ENCODE measurements around the gene COL27A1. TPM values are rescaled to one million over a fixed set of nuclear protein-coding genes. Genes with fewer than 3 reads are reported as not detected.
A peak's percentile ranks its signal among the peaks of the same experiment; 100 is the strongest.

The COL27A1 gene
- total and polyA plus RNA-seq, 4 donors = 10.9 to 25.6 (median 17.4) TPM

- Histone ChIP-seq H3K9ac (ENCODE audit: insufficient read depth in 1 of 2, low read length in 2 of 2) (no peak overlapping the region), H3K27me3 (ENCODE audit: control insufficient read depth in 3 of 3, insufficient read depth in 3 of 3, low read length in 2 of 3) (no peaks in the 10 kb centered on the region), H3K4me3 (no peak overlapping the region), H3K27ac (ENCODE audit: low read depth in 1 of 2, low read length in 1 of 2) (peak overlapping the region in 1 of 2 donors; percentile 55), H3K4me1 (ENCODE audit: control insufficient read depth in 5 of 5, insufficient read depth in 5 of 5, low read length in 5 of 5) (peaks cover 0 to 6% (median 4%) of the 10 kb centered on the region in 5 donors), H3K36me3 (ENCODE audit: control insufficient read depth in 4 of 4, insufficient read depth in 4 of 4, low read length in 4 of 4) (peaks cover 0 to 63% (median 46%) of the 10 kb centered on the region in 4 donors), H3K9me3 (ENCODE audit: control insufficient read depth in 4 of 4, insufficient read depth in 3 of 4, low read length in 3 of 4) (no peaks in the 10 kb centered on the region)
- DNase-seq (no peak), ATAC-seq (ENCODE audit: insufficient read depth, low FRiP score) (no peak)
- 87 to 93% methylated on average over 12 of the region's 12 CpGs for WGBS, 2 donors
- TF ChIP-seq CTCF (IDR thresholded peaks at IDR 0.05; ENCODE audit: control extremely low read depth, extremely low read depth) = no peak
Measured at GRCh38 chr9:114348261-114348905, 193.0 kb downstream of the COL27A1 start.

GRCh38 chr9:114348906-114349482 lies 193.7 kb downstream of the COL27A1 start:
- no peak for TF ChIP-seq CTCF (IDR thresholded peaks at IDR 0.05; ENCODE audit: control extremely low read depth, extremely low read depth)
- no peaks in the 10 kb centered on the region for H3K9me3 ChIP-seq (ENCODE audit: control insufficient read depth in 4 of 4, insufficient read depth in 3 of 4, low read length in 3 of 4)
- no peak overlapping the region for H3K9ac ChIP-seq (ENCODE audit: insufficient read depth in 1 of 2, low read length in 2 of 2)
- peaks cover 0 to 59% (median 45%) of the 10 kb centered on the region in 4 donors for H3K36me3 ChIP-seq (ENCODE audit: control insufficient read depth in 4 of 4, insufficient read depth in 4 of 4, low read length in 4 of 4)
- no peak overlapping the region for H3K4me3 ChIP-seq
- H3K27ac ChIP-seq (ENCODE audit: low read depth in 1 of 2, low read length in 1 of 2) = peak overlapping the region in 1 of 2 donors; percentile 76
- ATAC-seq (ENCODE audit: insufficient read depth, low FRiP score) (peak; percentile 92), DNase-seq (peak; percentile 23 to 59 (median 42))
- 28 to 36% methylated on average over 8 to 9 of the region's 9 CpGs for WGBS, 2 donors
- H3K4me1 ChIP-seq (ENCODE audit: control insufficient read depth in 5 of 5, insufficient read depth in 5 of 5, low read length in 5 of 5) = peaks cover 0 to 6% (median 4%) of the 10 kb centered on the region in 5 donors
- H3K27me3 ChIP-seq (ENCODE audit: control insufficient read depth in 3 of 3, insufficient read depth in 3 of 3, low read length in 2 of 3) = no peaks in the 10 kb centered on the region

- no peak for TF ChIP-seq CTCF (IDR thresholded peaks at IDR 0.05; ENCODE audit: control extremely low read depth, extremely low read depth)
- H3K27me3 ChIP-seq (ENCODE audit: control insufficient read depth in 3 of 3, insufficient read depth in 3 of 3, low read length in 2 of 3) = no peaks in the 10 kb centered on the region
- ATAC-seq (ENCODE audit: insufficient read depth, low FRiP score) = no peak
- peaks cover 0 to 52% (median 41%) of the 10 kb centered on the region in 4 donors for H3K36me3 ChIP-seq (ENCODE audit: control insufficient read depth in 4 of 4, insufficient read depth in 4 of 4, low read length in 4 of 4)
- DNase-seq = no peak
- peaks cover 0 to 6% (median 4%) of the 10 kb centered on the region in 5 donors for H3K4me1 ChIP-seq (ENCODE audit: control insufficient read depth in 5 of 5, insufficient read depth in 5 of 5, low read length in 5 of 5)
- 81 to 84% methylated on average over 10 of the region's 10 CpGs for WGBS, 2 donors
- H3K4me3 ChIP-seq = no peak overlapping the region
- H3K9ac ChIP-seq (ENCODE audit: insufficient read depth in 1 of 2, low read length in 2 of 2) = no peak overlapping the region
- H3K9me3 ChIP-seq (ENCODE audit: control insufficient read depth in 4 of 4, insufficient read depth in 3 of 4, low read length in 3 of 4) = no peaks in the 10 kb centered on the region
- peak overlapping the region in 1 of 2 donors; percentile 76 for H3K27ac ChIP-seq (ENCODE audit: low read depth in 1 of 2, low read length in 1 of 2)
Measured at GRCh38 chr9:114349713-114350480, 194.6 kb downstream of the COL27A1 start.

All from lung (tissue), 12 donors.